Adipose tissue (tissue), 3 donors: Measurements from ENCODE around the gene NFATC4. TPM values are rescaled to one million over a fixed set of nuclear protein-coding genes. Genes with fewer than 3 reads are reported as not detected.
A peak's percentile ranks its signal among the peaks of the same experiment; 100 is the strongest.

Source experiments
- H3K27ac ChIP-seq: one replicate; pipeline ENCODE4 v1.5.1; 2013; ENCODE audit warnings: low read depth, low read length
- WGBS, 3 donors: extraction: QIAGEN DNeasy Blood & Tissue Kit; methylation state at CpG; one replicate each; pipeline ENCODE4 v1.1.7; 2013; 5-methylcytosine and 5-hydroxymethylcytosine counted together
- polyA plus RNA-seq, 3 donors: library from polyadenylated mRNA; stranded (reverse); fragments of 200-250 nt; gene quantifications; one replicate each; pipeline ENCODE4 v1.2.3, GENCODE V29; 2013
- donor health status: healthy with polysubstance abuse.
- donor health status: Bipolar disorder and iron deficiency.
- donor health status: healthy.

The NFATC4 gene
- polyA plus RNA-seq, 3 donors, result 12.2 to 166 (median 39.6) TPM

GRCh38 chr14:24415421-24416253 lies 47.7 kb downstream of the NFATC4 start:
- 90 to 94% (median 91%) methylated on average over 24 to 25 of the region's 25 CpGs for WGBS, 3 donors
- H3K27ac ChIP-seq, result no peak overlapping the region

GRCh38 chr14:24416254-24416931 lies 48.4 kb downstream of the NFATC4 start:
- H3K27ac ChIP-seq, result no peak overlapping the region
- 73 to 82% (median 78%) methylated on average over 19 of the region's 19 CpGs for WGBS, 3 donors

- 77 to 86% (median 82%) methylated on average over 16 of the region's 16 CpGs for WGBS, 3 donors
- no peak overlapping the region for H3K27ac ChIP-seq
Measured at GRCh38 chr14:24416932-24417619, 49.1 kb downstream of the NFATC4 start.

GRCh38 chr14:24417832-24418491 lies 50.0 kb downstream of the NFATC4 start:
- 49 to 72% (median 67%) methylated on average over 6 of the region's 6 CpGs for WGBS, 3 donors
- no peak overlapping the region for H3K27ac ChIP-seq

GRCh38 chr14:24418492-24418873 lies 50.5 kb downstream of the NFATC4 start:
- 17 to 55% (median 54%) methylated on average over 6 of the region's 6 CpGs for WGBS, 3 donors
- H3K27ac ChIP-seq, result no peak overlapping the region

GRCh38 chr14:24422261-24422660 lies 54.3 kb downstream of the NFATC4 start:
- H3K27ac ChIP-seq, result no peak overlapping the region
- WGBS, 3 donors, result 49 to 82% (median 56%) methylated on average over 4 of the region's 4 CpGs

GRCh38 chr14:24422694-24423601 lies 55.0 kb downstream of the NFATC4 start:
- H3K27ac ChIP-seq, result no peak overlapping the region
- WGBS, 3 donors, result 66 to 86% (median 68%) methylated on average over 12 of the region's 12 CpGs

- 16 to 34% (median 23%) methylated on average over 3 of the region's 3 CpGs for whole genome bisulfite sequencing, 3 donors
- H3K27ac ChIP-seq, result no peak overlapping the region
Measured at GRCh38 chr14:24425704-24426103, 57.7 kb downstream of the NFATC4 start.

- H3K27ac ChIP-seq, result no peak overlapping the region
- WGBS, 3 donors, result 68 to 91% (median 84%) methylated on average over 2 of the region's 2 CpGs
Measured at GRCh38 chr14:24426150-24426911, 58.3 kb downstream of the NFATC4 start.

- H3K27ac ChIP-seq, result no peak overlapping the region
- WGBS, 3 donors, result 28 to 62% (median 60%) methylated on average over 8 of the region's 8 CpGs
Measured at GRCh38 chr14:24426912-24427536, 59.0 kb downstream of the NFATC4 start.

- WGBS, 3 donors, result 70 to 82% (median 81%) methylated on average over 18 of the region's 18 CpGs
- H3K27ac ChIP-seq, result no peak overlapping the region
Measured at GRCh38 chr14:24427537-24428508, 59.8 kb downstream of the NFATC4 start.

- 89 to 91% (median 90%) methylated on average over 17 to 18 of the region's 18 CpGs for WGBS, 3 donors
- peak overlapping the region; percentile 87 for H3K27ac ChIP-seq
Measured at GRCh38 chr14:24428628-24429394, 60.8 kb downstream of the NFATC4 start.
